Measurements from ENCODE around the gene ADD3.

The ADD3 gene, protein sequence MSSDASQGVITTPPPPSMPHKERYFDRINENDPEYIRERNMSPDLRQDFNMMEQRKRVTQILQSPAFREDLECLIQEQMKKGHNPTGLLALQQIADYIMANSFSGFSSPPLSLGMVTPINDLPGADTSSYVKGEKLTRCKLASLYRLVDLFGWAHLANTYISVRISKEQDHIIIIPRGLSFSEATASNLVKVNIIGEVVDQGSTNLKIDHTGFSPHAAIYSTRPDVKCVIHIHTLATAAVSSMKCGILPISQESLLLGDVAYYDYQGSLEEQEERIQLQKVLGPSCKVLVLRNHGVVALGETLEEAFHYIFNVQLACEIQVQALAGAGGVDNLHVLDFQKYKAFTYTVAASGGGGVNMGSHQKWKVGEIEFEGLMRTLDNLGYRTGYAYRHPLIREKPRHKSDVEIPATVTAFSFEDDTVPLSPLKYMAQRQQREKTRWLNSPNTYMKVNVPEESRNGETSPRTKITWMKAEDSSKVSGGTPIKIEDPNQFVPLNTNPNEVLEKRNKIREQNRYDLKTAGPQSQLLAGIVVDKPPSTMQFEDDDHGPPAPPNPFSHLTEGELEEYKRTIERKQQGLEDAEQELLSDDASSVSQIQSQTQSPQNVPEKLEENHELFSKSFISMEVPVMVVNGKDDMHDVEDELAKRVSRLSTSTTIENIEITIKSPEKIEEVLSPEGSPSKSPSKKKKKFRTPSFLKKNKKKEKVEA

GRCh38 chr10:110007701-110008517 lies at the start of gene ADD3:
Gene ADD3 (plus strand): TSS chr10:110007984. CDS start chr10:110100654, 92,670 bp downstream.
- peak; percentile 92 for DNase-seq

DNA sequence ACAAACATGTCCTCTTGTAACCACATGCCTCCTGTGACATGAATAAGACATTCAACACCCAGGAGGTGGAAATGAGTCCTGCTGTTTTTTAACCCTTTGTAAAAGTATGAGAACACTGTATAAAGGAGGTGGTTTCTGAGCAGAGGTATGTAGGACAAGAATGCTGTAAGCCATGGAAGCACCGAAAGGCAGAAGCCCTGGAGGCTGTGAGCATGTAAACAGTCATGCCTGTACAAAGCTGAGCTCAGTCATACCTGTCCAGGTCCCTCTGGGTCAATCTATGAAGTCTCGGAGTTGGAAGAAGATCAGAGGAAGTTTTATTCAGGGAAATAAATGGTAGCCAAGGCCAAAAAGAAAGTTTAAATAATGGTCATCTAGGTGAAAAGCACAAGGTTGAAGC lies 49.7 kb upstream of the ADD3 start:
- DNase-seq, result no peak

GRCh38 chr10:109959259-109960145 lies 48.3 kb upstream of the ADD3 start:
- no peak for DNase-seq

DNA sequence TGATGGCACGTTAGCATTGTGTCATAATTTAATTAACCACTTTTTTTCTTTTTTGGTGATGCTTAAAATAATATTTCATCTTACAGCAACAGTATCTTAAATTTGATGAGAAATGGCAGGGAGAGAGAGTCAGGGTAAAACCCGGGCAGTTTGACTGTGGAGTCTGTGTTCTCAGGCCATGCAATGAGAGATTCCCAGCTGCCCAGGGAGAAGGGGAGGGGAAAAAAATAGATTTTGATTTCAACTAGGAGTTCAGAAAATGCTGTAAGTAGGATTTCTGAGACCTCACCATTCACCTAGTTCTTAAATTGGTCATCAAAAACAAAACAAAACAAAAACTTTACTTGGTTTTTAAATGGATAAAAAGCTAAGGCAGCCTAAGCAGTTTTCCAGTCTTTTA lies 47.1 kb upstream of the ADD3 start:
- no peak for DNase-seq

DNA sequence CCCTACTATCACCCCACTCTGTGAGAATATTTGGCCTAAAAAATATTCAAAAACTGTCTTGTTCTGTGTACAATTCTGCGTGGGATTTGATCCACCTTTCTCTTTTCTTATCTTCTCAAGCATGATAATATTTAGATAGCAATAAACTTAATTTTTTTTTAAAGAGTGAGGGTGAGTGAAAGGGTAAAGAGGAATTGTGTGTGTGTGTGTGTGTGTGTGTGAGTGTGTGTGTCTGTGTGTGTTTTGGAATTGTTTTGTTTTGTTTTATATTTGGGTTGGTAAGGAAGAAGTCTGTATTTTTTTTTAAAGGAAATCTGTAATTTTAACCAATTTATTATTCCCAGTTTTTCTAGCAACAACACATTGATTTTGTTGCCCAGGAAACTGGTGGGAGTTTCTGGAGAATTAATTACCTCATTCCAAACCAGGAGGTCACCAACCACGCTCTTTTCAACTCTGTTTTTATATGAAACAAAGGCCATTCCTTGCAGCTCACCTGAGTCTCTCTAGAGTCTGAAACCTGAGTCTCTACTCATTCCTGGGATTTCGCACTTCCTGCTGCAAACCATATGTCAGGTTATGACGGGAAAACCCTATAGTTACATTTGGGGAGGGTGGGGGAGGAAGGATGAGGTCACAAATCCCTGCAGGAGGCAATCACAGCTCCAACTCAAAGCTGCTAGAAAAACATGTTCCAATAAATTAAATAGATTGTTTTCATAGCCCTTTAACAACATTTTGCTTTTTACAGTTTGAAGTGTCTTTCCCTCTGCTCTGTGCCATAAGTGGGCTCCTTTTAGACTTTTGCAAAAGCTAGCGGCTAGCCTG lies 46.4 kb upstream of the ADD3 start:
- no peak for DNase-seq

DNA sequence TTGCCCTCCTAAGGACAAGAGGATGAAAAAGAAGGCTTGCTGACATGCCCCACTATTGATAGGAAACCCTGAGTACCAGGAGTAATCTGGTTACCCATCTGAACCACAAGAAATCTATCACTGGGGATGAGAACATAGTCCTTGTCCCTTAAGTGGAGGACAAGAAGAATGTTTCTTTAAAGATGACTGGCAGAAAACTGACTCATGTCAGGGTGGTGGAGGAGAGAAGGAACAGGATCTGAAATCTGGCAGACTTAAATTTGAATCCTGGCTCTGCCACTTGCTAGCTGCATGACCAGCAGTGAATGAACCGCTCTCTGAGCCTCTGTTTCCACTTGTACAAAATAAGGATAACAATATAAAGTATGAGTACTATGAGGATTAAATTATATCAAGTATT lies 45.5 kb upstream of the ADD3 start:
- DNase-seq, result no peak

GRCh38 chr10:109963439-109963838 lies 44.3 kb upstream of the ADD3 start:
- DNase-seq, result no peak

- DNase-seq, result no peak
Measured at GRCh38 chr10:109964318-109964717, 43.5 kb upstream of the ADD3 start.

DNA sequence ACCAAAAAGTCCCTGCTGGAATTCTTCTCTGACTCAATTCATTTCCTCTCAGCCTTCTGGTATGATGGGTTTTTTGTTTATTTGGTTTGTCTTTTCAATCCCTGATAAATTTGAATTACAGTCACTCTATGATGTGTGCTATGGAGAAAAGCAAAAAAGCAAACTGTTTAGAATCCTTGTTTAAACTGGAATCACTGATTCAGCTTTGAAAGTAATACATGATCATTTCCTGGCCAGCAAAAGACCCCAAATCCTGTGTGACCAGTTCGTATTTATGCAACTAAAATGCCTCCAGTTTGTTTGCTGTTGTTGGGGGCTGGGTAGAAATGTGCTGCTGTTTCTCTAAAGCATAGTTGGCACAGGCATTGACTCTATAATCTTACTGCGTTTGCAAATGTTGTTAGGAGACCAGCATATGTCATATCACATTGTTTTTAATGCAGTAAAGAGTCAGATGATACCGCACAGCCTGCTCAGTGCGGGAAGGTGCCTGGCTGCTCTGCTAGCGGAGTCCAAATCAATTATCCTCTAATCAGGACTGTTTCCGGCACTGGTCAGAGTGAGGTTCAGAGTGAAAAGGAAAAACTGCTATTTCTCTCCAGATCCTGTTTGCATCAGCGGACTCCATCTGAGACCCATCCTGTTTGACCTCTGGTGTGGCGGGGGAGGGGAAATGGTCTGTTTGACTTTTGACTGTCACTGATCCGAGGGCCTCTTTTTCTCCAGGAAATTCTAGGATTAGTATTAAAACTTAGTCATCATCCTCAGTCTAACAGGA lies 40.6 kb upstream of the ADD3 start:
- DNase-seq, result no peak

DNA sequence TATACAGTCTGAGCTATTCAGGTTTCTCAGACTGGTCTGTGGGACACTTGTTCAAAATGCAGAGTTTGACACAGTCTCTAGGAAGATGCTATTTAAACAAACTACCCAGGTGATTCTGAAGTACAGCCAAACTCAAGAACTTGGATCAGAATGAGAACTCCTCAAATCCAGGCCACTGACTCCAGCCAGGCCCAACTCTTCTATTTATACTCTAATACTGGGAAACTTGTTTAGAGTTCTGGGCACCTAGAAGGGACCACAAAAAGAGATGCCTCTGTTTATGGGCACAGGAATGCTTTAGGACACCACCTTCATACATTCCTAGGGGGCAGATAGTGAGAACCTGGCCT lies 40.1 kb upstream of the ADD3 start:
- no peak for DNase-seq

GRCh38 chr10:109968953-109969759 lies 38.6 kb upstream of the ADD3 start:
- no peak for DNase-seq

DNA sequence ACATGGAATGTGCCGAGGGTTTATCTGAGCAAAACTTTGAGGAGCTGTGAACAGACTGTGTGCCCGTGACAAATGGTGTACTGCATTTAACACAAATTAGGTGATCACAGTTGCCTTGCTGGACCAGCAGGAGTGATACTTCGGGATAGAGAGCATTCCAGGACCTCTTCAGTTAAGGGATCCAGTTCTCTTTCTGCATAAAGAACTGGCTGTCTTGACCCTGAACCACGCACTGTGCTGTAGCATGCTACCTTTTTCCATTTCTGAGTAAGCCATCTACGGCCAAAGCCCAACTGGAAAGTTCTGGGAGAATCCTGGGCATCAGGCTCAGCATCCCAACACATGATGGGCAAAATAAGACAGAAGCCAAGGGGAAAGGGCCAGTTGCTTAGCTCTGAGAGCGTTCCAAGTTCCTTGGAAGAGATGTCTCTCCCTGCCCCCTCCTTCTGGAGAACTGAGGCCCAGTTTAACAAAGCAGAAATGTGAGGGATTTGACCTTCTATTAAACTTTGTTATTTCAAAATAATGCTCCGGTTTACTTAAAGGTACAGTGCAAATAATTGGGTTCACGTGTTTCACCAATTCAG lies 37.9 kb upstream of the ADD3 start:
- DNase-seq, result no peak

GRCh38 chr10:109971634-109972033 lies 36.1 kb upstream of the ADD3 start:
- DNase-seq, result no peak

- no peak for DNase-seq
Measured at GRCh38 chr10:109972372-109973001, 35.3 kb upstream of the ADD3 start.

GRCh38 chr10:109973326-109973829 lies 34.4 kb upstream of the ADD3 start:
- no peak for DNase-seq

GRCh38 chr10:109974504-109975191 lies 33.1 kb upstream of the ADD3 start:
- no peak for DNase-seq

DNA sequence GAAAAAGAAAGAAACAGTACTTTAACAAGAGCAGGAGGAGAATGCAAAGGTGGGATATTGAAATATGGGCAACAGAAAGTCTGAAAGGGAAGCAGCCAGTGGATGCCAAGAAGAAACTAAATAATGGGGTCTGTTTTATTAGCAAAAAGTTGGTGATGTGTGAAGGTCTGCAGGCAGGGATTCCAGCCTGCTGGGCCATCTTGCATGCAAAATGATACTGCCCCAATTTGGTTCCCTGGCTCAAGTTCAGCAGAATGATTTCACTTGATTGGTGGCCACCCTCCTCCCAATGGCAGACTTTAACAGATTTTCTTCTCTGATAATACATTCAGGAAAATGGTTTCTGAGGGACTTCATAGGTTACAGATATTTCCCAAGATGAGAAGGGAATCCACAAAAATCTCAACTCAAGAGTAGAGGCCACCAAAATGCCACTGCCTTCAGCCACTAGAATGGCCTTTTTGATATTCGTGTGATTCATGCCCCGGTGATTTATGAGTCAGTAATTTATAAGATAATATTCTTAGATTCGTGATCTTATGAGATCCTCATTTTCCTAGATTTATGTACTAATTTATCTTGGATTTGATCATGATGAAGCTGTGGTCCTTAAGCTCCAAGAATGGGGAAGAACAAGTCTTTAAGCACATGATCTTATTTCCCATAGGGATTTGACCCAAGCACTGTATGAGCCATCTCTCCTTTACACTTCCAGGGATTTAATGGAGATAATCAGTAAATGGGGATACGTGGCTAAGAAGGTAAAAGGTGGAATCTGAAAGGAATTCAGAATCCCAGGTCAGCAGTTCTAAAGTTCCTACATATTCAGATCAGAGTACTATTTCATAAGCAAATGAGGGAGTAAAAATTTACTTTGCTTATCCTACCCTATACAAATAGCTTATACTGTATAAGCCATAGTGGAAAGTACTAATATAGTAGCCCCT lies 32.3 kb upstream of the ADD3 start:
- no peak for DNase-seq
